PFSK-1 (cell line): Measurements from ENCODE around the gene TMTC2.

Experiments used
- FOXP2 ChIP-seq: optimal IDR thresholded peaks from 2 replicates; pipeline ENCODE3; 2011; ENCODE audit warnings: borderline replicate concordance, control low read depth, inconsistent platforms; ENCODE audit not compliant: insufficient read depth; ENCODE audit errors: extremely low read length, extremely low read depth
- POLR2AphosphoS5 ChIP-seq: IDR thresholded peaks from 2 replicates; pipeline ENCODE4 v1.6.1; 2012; ENCODE audit warnings: low read depth, mild to moderate bottlenecking, control low read depth, low read length, moderate library complexity
- REST ChIP-seq, 2 experiments: IDR thresholded peaks; 2 replicates each; pipeline versions ENCODE4 v1.6.1 to v1.8.0; 2011 to 2012; ENCODE audit warnings: low read depth in 2 of 2, low read length in 2 of 2, control low read depth in 1 of 2, inconsistent platforms in 1 of 2, mild to moderate bottlenecking in 1 of 2, moderate library complexity in 1 of 2; ENCODE audit not compliant: insufficient read depth in 1 of 2
- SIN3A ChIP-seq: IDR thresholded peaks from 2 replicates; pipeline ENCODE4 v1.6.1; 2012; ENCODE audit warnings: mild to moderate bottlenecking, low read length, moderate library complexity, borderline replicate concordance; ENCODE audit not compliant: insufficient read depth
- TAF1 ChIP-seq: IDR thresholded peaks from 2 replicates; pipeline ENCODE4 v1.6.1; 2012; ENCODE audit warnings: low read length, control low read depth, borderline replicate concordance; ENCODE audit not compliant: insufficient read depth

The TMTC2 gene

GRCh38 chr12:82788594-82788993 is 101.9 kb downstream of the TMTC2 start:
- no peak for TF ChIP-seq SIN3A
- peak in 1 of 2 experiments; percentile 41; a peak in 1 of 4 replicates for TF ChIP-seq REST (IDR thresholded peaks at IDR 0.05; ENCODE audit: insufficient read depth in 1 of 2, low read depth in 2 of 2, low read length in 2 of 2)

- TF ChIP-seq REST (IDR thresholded peaks at IDR 0.05; ENCODE audit: insufficient read depth in 1 of 2, low read depth in 2 of 2, low read length in 2 of 2) (no peak), TAF1 (no peak), SIN3A (no peak)
Observed at GRCh38 chr12:82789674-82790073, 103.0 kb downstream of the TMTC2 start.

- TF ChIP-seq SIN3A (no peak), REST (IDR thresholded peaks at IDR 0.05; ENCODE audit: insufficient read depth in 1 of 2, low read depth in 2 of 2, low read length in 2 of 2) (no peak), TAF1 (no peak), POLR2AphosphoS5 (no peak), FOXP2 (no peak)
Observed at GRCh38 chr12:82793751-82794281, 107.1 kb downstream of the TMTC2 start.

- TF ChIP-seq REST (IDR thresholded peaks at IDR 0.05; ENCODE audit: insufficient read depth in 1 of 2, low read depth in 2 of 2, low read length in 2 of 2), result no peak
- no peak for TF ChIP-seq FOXP2
- no peak for TF ChIP-seq SIN3A
- no peak for TF ChIP-seq POLR2AphosphoS5
- TF ChIP-seq TAF1, result no peak
Observed at GRCh38 chr12:82797480-82797879, 110.8 kb downstream of the TMTC2 start.

GRCh38 chr12:82800185-82800584 is 113.5 kb downstream of the TMTC2 start:
- TF ChIP-seq POLR2AphosphoS5 (no peak), FOXP2 (no peak), SIN3A (no peak), REST (IDR thresholded peaks at IDR 0.05; ENCODE audit: insufficient read depth in 1 of 2, low read depth in 2 of 2, low read length in 2 of 2) (no peak)
